Gastroesophageal sphincter (tissue), 4 donors: Measurements from ENCODE around the gene BCKDHA. TPM values are rescaled to one million over a fixed set of nuclear protein-coding genes. Genes with fewer than 3 reads are reported as not detected.
A peak's percentile ranks its signal among the peaks of the same experiment; 100 is the strongest.
"Not testable (repeated sequence)": the region's sequence is repeated elsewhere in the genome, so short reads cannot be mapped to it uniquely, and the experiment has no call there.

ENCODE experiments used
- ATAC-seq: fragments of 150-250 bp; one replicate; pipeline ENCODE4 v1.9.1; 2016; ENCODE audit warnings: mild to moderate bottlenecking, moderate library complexity
- H3K27ac ChIP-seq, 4 donors: fragments of 200-600 bp; sonication (generic) in 3 of 4; 1 replicate in 3 of 4; 2 replicates in 1 of 4; pipeline ENCODE4 v1.5.1; 2016 to 2019
- H3K27me3 ChIP-seq: fragments of 200-600 bp; sonication (generic); one replicate; pipeline ENCODE4 v1.5.1; 2019
- H3K36me3 ChIP-seq, 2 donors: fragments of 200-600 bp; sonication (generic); one replicate each; pipeline ENCODE4 v1.5.1; 2019; ENCODE audit warnings: control low read depth in 1 of 2
- H3K4me1 ChIP-seq, 3 donors: fragments of 200-600 bp; sonication (generic); 1 replicate in 2 of 3; 2 replicates in 1 of 3; pipeline ENCODE4 v1.5.1; 2016 to 2019; ENCODE audit warnings: control low read depth in 2 of 3
- H3K4me3 ChIP-seq, 2 donors: fragments of 200-600 bp; sonication (generic); one replicate each; pipeline ENCODE4 v1.5.1; 2019; ENCODE audit warnings: mild to moderate bottlenecking in 1 of 2, moderate library complexity in 1 of 2
- H3K9me3 ChIP-seq, 3 donors: fragments of 200-600 bp; sonication (generic); one replicate each; pipeline ENCODE4 v1.5.1; 2017 to 2019; ENCODE audit warnings: control low read depth in 2 of 3
- EP300 ChIP-seq: sonication (generic); formaldehyde crosslinking; IDR thresholded peaks from one replicate; pipeline ENCODE4 v1.6.1; 2017; ENCODE audit warnings: antibody characterized with exemption, mild to moderate bottlenecking
- POLR2A ChIP-seq, 2 donors: fragments of 450-650 bp; IDR thresholded peaks; one replicate each; pipeline ENCODE4 v1.6.1; 2017; ENCODE audit warnings: antibody characterized with exemption in 2 of 2, mild to moderate bottlenecking in 2 of 2, moderate library complexity in 1 of 2
- POLR2AphosphoS5 ChIP-seq: sonication (generic); formaldehyde crosslinking; IDR thresholded peaks from one replicate; pipeline ENCODE4 v1.6.1; 2017; ENCODE audit warnings: antibody characterized with exemption
- WGBS, 2 donors: methylation state at CpG; one replicate each; pipeline ENCODE4 v1.1.5; 2018; ENCODE audit warnings: low coverage in 1 of 2; 5-methylcytosine and 5-hydroxymethylcytosine counted together
- total RNA-seq, 4 donors: library from RNA; depleted of rRNA; stranded (reverse); fragments of >200 nt; gene quantifications; one replicate each; pipeline ENCODE4 v1.1.0, GENCODE V29; 2016
- TF ChIP-seq, protein P1 (sequence below), 4 experiments: fragments of 200-600 bp in 2 of 4; fragments of 450-650 bp in 2 of 4; sonication (generic) in 1 of 4; IDR thresholded peaks; one replicate each; pipeline ENCODE4 v1.5.1; 2017 to 2019; ENCODE audit warnings: antibody characterized with exemption in 4 of 4, mild to moderate bottlenecking in 2 of 4, moderate library complexity in 2 of 4

BCKDHA gene
- total RNA-seq, 4 donors from 2014 or later, result 35.0 to 47.9 (median 38.3) TPM

DNA sequence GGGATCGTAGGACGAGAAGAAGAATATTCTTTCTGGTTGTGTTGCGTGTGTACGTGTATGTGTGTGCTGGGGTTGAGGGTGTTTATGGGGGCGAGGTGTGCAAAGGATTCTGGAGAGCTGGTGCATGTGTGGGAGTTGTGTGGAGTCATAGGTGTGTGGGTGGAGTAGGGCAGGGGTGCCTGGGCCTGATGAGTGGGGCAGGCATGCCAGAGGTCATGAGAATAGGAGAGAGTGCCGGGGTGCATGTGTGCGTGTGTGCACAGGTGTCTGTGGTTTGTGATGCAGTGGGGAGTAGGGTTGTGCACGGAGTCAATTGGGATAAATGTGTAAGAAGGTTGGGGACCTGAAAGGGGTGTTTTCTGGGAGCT, 20.6 kb upstream of the BCKDHA start:
- no peak for ATAC-seq
- H3K4me1 ChIP-seq, result peaks cover 0 to 33% (median 12%) of the 10 kb centered on the region in 3 donors
- peaks cover 0 to 6% of the 10 kb centered on the region in 2 donors for H3K36me3 ChIP-seq
- WGBS, 2 donors, result 49 to 65% methylated on average over 8 of the region's 8 CpGs
- no peaks in the 10 kb centered on the region for H3K9me3 ChIP-seq
- TF ChIP-seq, protein P1, sequence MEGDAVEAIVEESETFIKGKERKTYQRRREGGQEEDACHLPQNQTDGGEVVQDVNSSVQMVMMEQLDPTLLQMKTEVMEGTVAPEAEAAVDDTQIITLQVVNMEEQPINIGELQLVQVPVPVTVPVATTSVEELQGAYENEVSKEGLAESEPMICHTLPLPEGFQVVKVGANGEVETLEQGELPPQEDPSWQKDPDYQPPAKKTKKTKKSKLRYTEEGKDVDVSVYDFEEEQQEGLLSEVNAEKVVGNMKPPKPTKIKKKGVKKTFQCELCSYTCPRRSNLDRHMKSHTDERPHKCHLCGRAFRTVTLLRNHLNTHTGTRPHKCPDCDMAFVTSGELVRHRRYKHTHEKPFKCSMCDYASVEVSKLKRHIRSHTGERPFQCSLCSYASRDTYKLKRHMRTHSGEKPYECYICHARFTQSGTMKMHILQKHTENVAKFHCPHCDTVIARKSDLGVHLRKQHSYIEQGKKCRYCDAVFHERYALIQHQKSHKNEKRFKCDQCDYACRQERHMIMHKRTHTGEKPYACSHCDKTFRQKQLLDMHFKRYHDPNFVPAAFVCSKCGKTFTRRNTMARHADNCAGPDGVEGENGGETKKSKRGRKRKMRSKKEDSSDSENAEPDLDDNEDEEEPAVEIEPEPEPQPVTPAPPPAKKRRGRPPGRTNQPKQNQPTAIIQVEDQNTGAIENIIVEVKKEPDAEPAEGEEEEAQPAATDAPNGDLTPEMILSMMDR (IDR thresholded peaks at IDR 0.05), result no peak
- TF ChIP-seq POLR2AphosphoS5, result no peak
- no peak for TF ChIP-seq EP300
- TF ChIP-seq POLR2A (IDR thresholded peaks at IDR 0.05), result no peak
- no peaks in the 10 kb centered on the region for H3K27me3 ChIP-seq
- peak overlapping the region; percentile 33 to 65 for H3K4me3 ChIP-seq
- H3K27ac ChIP-seq, result peak overlapping the region; percentile 7 to 83 (median 76)

DNA sequence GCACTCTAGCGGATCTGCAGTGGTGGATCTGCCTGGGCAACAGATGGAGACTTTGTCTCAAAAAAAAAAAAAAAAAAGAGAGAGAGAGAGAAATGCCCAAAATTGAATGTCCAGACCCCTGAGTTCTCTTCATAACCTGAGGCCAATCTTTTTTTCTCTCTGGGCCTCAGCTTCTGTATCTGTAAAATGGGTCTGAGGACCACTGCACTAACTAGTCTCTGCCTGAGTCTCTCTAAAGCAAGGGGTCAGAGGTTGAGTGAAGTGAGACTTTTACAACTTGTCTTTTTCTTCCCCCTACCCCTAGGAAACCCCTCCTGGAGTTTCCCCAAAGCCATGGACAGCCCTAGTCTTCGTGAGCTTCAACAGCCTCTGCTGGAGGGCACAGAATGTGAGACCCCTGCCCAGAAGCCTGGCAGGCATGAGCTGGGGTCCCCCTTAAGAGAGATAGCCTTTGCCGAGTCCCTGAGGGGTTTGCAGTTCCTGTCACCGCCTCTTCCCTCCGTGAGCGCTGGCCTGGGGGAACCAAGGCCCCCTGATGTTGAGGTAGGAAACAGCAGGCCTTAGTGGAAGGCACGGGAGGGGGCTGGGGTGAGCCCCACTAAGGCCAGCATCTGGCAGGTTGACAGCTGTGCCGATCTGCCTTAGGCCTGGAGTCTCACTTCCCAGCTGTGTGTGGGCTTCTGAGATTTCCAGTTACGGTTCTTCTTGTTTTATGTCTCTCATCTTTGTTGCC, 19.5 kb upstream of the BCKDHA start:
- Histone ChIP-seq H3K4me1 (peaks cover 0 to 33% (median 12%) of the 10 kb centered on the region in 3 donors), H3K27me3 (no peaks in the 10 kb centered on the region), H3K36me3 (peaks cover 0 to 16% of the 10 kb centered on the region in 2 donors), H3K4me3 (no peak overlapping the region), H3K9me3 (no peaks in the 10 kb centered on the region), H3K27ac (peak overlapping the region in 2 of 4 donors; percentile 7 to 19)
- TF ChIP-seq, protein P1 (IDR thresholded peaks at IDR 0.05), result no peak
- TF ChIP-seq POLR2AphosphoS5 (no peak), EP300 (no peak), POLR2A (IDR thresholded peaks at IDR 0.05) (no peak)
- ATAC-seq, result no peak
- 100% methylated on average over 1 of the region's 9 CpGs for WGBS, 2 donors

DNA sequence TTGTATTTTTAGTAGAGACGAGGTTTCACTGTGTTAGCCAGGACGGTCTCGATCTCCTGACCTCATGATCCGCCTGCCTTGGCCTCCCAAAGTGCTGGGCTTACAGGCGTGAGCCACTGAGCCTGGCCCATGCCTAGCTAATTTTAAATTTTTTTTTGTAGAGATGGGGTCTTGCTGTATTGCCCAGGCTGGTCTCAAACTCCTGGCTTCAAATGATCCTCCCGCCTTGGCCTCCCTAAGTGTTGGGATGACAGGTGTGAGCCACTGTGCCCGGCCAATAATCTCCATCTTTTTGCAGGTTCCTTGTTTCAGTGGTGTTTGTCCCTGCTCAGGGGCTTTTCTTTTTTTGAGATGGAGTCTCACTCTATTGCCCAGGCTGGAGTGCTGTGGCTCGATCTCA, 16.1 kb upstream of the BCKDHA start:
- H3K27ac ChIP-seq, ATAC-seq, H3K27me3 ChIP-seq, H3K4me3 ChIP-seq, H3K9me3 ChIP-seq, H3K4me1 ChIP-seq: not testable (repeated sequence)
- 100% methylated on average over 8 of the region's 8 CpGs; no CpG with 5 or more reads in 1 of the 2 donors for WGBS, 2 donors
- H3K36me3 ChIP-seq, result peaks cover 0 to 49% of the 10 kb centered on the region in 2 donors

DNA sequence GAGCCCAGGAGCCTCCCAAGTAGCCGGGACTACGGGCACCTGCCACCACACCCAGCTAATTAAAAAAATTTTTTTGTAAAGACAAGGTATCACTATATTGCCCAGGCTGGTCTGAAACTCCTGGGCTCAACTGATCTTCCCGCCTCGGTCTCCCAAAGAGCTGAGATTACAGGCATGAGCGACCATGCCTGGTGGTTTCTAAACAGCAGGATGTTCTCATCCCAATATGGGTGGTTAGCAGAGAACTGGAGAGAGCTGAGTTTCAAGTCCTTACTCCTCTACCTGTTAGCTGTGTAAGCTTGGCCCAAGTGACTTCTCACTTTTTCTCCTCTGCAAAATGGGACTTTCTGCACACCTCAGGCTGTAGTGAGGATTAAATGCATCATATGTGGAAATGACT, 13.3 kb upstream of the BCKDHA start:
- H3K36me3 ChIP-seq, result peaks cover 0 to 76% of the 10 kb centered on the region in 2 donors
- ATAC-seq, result no peak

DNA sequence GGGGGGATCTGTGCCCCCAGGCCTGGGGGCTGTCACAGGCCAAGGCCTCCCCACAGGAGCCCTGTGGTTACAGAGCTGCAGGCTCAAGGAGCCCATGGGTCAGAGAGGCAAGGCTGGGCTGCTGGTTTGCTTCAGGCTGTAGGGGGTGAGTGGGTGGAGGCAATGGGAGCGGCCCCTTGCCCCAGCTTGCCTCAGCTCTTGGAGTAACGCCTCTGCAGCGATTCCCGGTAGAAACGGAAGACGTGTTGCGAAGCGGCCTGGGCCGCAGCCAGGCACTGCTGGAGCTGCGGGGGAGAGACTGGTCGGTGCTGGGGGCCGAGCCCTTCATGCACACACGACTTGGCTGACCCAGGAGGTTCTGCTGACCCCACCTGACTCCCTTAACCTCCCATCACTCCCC, 11.2 kb upstream of the BCKDHA start:
- no peaks in the 10 kb centered on the region for H3K9me3 ChIP-seq
- H3K4me3 ChIP-seq, result no peak overlapping the region
- H3K4me1 ChIP-seq, result no peaks in the 10 kb centered on the region
- TF ChIP-seq POLR2AphosphoS5, result no peak
- no peak for TF ChIP-seq POLR2A (IDR thresholded peaks at IDR 0.05)
- TF ChIP-seq, protein P1 (IDR thresholded peaks at IDR 0.05), result no peak
- TF ChIP-seq EP300, result no peak
- ATAC-seq, result peak; percentile 55
- H3K27me3 ChIP-seq, result no peaks in the 10 kb centered on the region
- 60% methylated on average over 1 of the region's 13 CpGs; no CpG with 5 or more reads in 1 of the 2 donors for WGBS, 2 donors
- H3K27ac ChIP-seq, result no peak overlapping the region
- H3K36me3 ChIP-seq, result peaks cover 0 to 92% of the 10 kb centered on the region in 2 donors

More for the DNA sequence above, 13.3 kb upstream of the BCKDHA start:
- H3K9me3 ChIP-seq, result no peaks in the 10 kb centered on the region
- no peak overlapping the region for H3K27ac ChIP-seq
- H3K4me3 ChIP-seq, result no peak overlapping the region
- H3K27me3 ChIP-seq, result no peaks in the 10 kb centered on the region
- TF ChIP-seq POLR2A (IDR thresholded peaks at IDR 0.05), result no peak
- TF ChIP-seq, protein P1 (IDR thresholded peaks at IDR 0.05), result no peak
- TF ChIP-seq EP300, result no peak
- no peak for TF ChIP-seq POLR2AphosphoS5
- WGBS, 2 donors, result 94% methylated on average over 5 of the region's 5 CpGs; no CpG with 5 or more reads in 1 of the 2 donors
- no peaks in the 10 kb centered on the region for H3K4me1 ChIP-seq
